ENCODE measurements around the gene TSPEAR.

DNA sequence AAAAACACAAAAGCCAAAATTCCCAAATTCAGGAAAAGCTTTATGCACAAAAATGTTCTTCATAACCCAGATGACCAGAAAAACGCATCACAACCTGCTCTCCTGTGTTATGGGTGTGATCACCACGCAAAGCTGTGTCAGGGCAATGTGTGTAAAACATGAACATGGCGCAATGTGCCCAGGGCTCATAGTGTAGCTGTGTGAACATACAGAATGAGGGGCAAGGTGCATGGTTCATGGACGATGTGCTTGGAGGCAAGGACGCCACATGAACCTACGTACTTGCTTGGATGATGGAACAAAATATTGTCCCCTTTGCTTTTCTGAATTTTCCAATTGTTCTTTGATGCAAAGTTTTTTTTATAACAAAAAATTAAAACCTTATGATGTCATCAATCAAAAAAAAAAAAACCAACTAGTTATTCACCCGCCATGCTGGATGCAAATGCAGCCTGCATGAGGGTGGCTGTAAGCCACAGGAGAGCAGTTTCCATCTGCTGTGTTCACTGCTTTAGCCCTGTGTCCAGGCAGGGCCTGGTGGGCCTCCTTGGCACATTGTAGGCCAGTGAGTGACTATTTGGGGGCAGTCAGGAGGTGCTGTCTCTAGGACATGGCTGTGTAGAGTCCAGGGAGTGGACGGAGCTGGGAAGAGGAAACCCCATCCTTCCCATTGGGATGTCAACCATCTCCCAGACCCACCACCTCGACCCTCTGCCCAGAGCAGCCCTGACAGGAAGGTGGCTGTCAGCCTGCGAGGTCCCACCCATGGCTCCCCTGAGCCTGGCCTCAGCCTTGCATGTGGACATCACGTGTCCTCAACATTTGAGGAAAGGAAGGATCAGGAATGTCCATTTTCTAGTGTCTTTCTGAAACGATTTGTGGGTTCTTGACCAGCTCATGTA is 185.0 kb downstream of the TSPEAR start:
- TF ChIP-seq KAT7 (CRISPR knock-in tag; IDR thresholded peaks at IDR 0.05; ENCODE audit: borderline replicate concordance) (no peak), NR3C1 (CRISPR knock-in tag; conservative IDR thresholded peaks at IDR 0.05; ENCODE audit: low read depth) (no peak), CREB1 (CRISPR knock-in tag; IDR thresholded peaks at IDR 0.05) (no peak)
- TF ChIP-seq, protein P1, sequence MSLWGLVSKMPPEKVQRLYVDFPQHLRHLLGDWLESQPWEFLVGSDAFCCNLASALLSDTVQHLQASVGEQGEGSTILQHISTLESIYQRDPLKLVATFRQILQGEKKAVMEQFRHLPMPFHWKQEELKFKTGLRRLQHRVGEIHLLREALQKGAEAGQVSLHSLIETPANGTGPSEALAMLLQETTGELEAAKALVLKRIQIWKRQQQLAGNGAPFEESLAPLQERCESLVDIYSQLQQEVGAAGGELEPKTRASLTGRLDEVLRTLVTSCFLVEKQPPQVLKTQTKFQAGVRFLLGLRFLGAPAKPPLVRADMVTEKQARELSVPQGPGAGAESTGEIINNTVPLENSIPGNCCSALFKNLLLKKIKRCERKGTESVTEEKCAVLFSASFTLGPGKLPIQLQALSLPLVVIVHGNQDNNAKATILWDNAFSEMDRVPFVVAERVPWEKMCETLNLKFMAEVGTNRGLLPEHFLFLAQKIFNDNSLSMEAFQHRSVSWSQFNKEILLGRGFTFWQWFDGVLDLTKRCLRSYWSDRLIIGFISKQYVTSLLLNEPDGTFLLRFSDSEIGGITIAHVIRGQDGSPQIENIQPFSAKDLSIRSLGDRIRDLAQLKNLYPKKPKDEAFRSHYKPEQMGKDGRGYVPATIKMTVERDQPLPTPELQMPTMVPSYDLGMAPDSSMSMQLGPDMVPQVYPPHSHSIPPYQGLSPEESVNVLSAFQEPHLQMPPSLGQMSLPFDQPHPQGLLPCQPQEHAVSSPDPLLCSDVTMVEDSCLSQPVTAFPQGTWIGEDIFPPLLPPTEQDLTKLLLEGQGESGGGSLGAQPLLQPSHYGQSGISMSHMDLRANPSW (CRISPR knock-in tag; conservative IDR thresholded peaks at IDR 0.05; ENCODE audit: low read depth) = no peak
- TF ChIP-seq, protein P2, sequence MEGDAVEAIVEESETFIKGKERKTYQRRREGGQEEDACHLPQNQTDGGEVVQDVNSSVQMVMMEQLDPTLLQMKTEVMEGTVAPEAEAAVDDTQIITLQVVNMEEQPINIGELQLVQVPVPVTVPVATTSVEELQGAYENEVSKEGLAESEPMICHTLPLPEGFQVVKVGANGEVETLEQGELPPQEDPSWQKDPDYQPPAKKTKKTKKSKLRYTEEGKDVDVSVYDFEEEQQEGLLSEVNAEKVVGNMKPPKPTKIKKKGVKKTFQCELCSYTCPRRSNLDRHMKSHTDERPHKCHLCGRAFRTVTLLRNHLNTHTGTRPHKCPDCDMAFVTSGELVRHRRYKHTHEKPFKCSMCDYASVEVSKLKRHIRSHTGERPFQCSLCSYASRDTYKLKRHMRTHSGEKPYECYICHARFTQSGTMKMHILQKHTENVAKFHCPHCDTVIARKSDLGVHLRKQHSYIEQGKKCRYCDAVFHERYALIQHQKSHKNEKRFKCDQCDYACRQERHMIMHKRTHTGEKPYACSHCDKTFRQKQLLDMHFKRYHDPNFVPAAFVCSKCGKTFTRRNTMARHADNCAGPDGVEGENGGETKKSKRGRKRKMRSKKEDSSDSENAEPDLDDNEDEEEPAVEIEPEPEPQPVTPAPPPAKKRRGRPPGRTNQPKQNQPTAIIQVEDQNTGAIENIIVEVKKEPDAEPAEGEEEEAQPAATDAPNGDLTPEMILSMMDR (IDR thresholded peaks at IDR 0.05) = no peak
- TF ChIP-seq, protein P3, sequence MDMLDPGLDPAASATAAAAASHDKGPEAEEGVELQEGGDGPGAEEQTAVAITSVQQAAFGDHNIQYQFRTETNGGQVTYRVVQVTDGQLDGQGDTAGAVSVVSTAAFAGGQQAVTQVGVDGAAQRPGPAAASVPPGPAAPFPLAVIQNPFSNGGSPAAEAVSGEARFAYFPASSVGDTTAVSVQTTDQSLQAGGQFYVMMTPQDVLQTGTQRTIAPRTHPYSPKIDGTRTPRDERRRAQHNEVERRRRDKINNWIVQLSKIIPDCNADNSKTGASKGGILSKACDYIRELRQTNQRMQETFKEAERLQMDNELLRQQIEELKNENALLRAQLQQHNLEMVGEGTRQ (CRISPR knock-in tag; IDR thresholded peaks at IDR 0.05) = no peak
- TF ChIP-seq, protein P4, sequence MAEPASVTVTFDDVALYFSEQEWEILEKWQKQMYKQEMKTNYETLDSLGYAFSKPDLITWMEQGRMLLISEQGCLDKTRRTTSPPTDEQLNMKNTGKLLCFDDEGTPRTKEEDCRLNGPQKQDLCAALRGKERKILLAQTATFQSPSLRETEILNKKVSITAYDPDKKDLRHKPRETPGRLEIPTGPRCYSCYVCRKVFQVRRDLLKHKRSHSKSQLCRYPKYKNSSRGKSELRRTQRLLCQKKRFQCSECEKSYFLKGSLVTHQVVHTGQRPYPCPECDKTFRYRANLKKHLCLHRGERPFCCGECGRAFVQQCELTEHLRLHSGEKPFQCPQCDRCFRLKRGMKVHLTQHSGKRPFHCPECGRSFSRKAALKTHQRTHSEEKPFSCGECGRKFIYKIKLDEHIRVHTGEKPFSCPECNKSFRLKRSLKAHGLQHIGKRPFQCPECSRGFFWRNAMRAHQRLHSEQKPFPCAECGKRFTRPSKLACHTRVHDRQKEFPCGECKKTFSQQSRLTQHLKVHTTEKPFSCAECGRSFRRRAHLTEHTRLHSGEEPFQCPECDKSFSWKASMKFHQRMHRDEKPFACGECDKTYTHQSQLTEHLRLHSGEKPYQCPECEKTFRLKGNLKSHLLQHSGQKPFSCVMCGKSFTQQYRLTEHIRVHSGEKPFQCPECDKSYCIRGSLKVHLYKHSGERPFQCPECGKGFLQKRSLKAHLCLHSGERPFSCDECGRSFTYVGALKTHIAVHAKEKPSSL (CRISPR knock-in tag; conservative IDR thresholded peaks at IDR 0.05) = no peak
- TF ChIP-seq, protein P5, sequence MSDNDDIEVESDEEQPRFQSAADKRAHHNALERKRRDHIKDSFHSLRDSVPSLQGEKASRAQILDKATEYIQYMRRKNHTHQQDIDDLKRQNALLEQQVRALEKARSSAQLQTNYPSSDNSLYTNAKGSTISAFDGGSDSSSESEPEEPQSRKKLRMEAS (CRISPR knock-in tag; IDR thresholded peaks at IDR 0.05) = no peak
- TF ChIP-seq, protein P6, sequence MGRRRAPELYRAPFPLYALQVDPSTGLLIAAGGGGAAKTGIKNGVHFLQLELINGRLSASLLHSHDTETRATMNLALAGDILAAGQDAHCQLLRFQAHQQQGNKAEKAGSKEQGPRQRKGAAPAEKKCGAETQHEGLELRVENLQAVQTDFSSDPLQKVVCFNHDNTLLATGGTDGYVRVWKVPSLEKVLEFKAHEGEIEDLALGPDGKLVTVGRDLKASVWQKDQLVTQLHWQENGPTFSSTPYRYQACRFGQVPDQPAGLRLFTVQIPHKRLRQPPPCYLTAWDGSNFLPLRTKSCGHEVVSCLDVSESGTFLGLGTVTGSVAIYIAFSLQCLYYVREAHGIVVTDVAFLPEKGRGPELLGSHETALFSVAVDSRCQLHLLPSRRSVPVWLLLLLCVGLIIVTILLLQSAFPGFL (CRISPR knock-in tag; IDR thresholded peaks at IDR 0.05; ENCODE audit: borderline replicate concordance) = no peak
